Upper lobe of left lung (tissue), 6 donors: Measurements from ENCODE around the gene SPOCK1. TPM values are rescaled to one million over a fixed set of nuclear protein-coding genes. Genes with fewer than 3 reads are reported as not detected.

Source experiments
- ATAC-seq, 2 donors: fragments of 200-7000 bp; cut with Tn5 transposase; one replicate each; pipeline ENCODE4 v1.9.1; 2022; ENCODE audit warnings: mild to moderate bottlenecking in 2 of 2, moderate library complexity in 2 of 2; ENCODE audit not compliant: low FRiP score in 2 of 2
- DNase-seq, 2 donors: peaks; one replicate each; pipeline ENCODE4 v3.0.0-alpha.2; 2019 to 2020
- H3K27ac ChIP-seq, 4 donors: fragments of 200-600 bp; sonication (generic); one replicate each; pipeline ENCODE4 v1.5.1; 2016 to 2019
- H3K27me3 ChIP-seq, 4 donors: fragments of 200-600 bp; sonication (generic); one replicate each; pipeline ENCODE4 v1.5.1; 2017 to 2019
- H3K36me3 ChIP-seq, 4 donors: fragments of 200-600 bp; sonication (generic); one replicate each; pipeline ENCODE4 v1.5.1; 2016 to 2019
- H3K4me1 ChIP-seq, 4 donors: fragments of 200-600 bp; sonication (generic); one replicate each; pipeline ENCODE4 v1.5.1; 2018 to 2019
- H3K4me3 ChIP-seq, 4 donors: fragments of 200-600 bp; sonication (generic); one replicate each; pipeline ENCODE4 v1.5.1; 2017 to 2019; ENCODE audit warnings: mild to moderate bottlenecking in 2 of 4, moderate library complexity in 1 of 4
- H3K9me3 ChIP-seq, 4 donors: fragments of 200-600 bp; sonication (generic); one replicate each; pipeline ENCODE4 v1.5.1; 2018 to 2019
- CTCF ChIP-seq, 6 experiments: fragments of 450-650 bp in 4 of 6; fragments of 200-600 bp in 2 of 6; sonication (generic) in 2 of 6; IDR thresholded peaks; one replicate each; pipeline ENCODE4 v1.5.1; 2016 to 2019; ENCODE audit warnings: antibody characterized with exemption in 6 of 6
- EP300 ChIP-seq, 4 donors: sonication (generic); formaldehyde crosslinking; IDR thresholded peaks; one replicate each; pipeline ENCODE4 v1.5.1; 2017; ENCODE audit warnings: antibody characterized with exemption in 4 of 4, control low read depth in 2 of 4
- POLR2A ChIP-seq, 4 donors: fragments of 450-650 bp; IDR thresholded peaks; one replicate each; pipeline ENCODE4 v1.5.1; 2016 to 2017; ENCODE audit warnings: antibody characterized with exemption in 4 of 4, mild to moderate bottlenecking in 2 of 4
- POLR2AphosphoS5 ChIP-seq, 2 donors: sonication (generic); formaldehyde crosslinking; IDR thresholded peaks; one replicate each; pipeline ENCODE4 v1.5.1; 2017; ENCODE audit warnings: antibody characterized with exemption in 2 of 2
- WGBS, 2 donors: methylation state at CpG; one replicate each; pipeline ENCODE4 v1.1.5; 2017 to 2018; 5-methylcytosine and 5-hydroxymethylcytosine counted together
- total RNA-seq, 6 donors: library from RNA; depleted of rRNA in 4 of 6; stranded (reverse); fragments of >200 nt in 4 of 6; gene quantifications; one replicate each; pipeline versions ENCODE4 v1.1.0 to v1.2.1, GENCODE V29; 2016 to 2021
- donor health status: DM: no; HTN: no; CAD: no; lungs with moderate emphysema.
- donor health status: DM: no; HTN: yes; CAD: no; lungs with severe emphysema.

Gene SPOCK1
- total RNA-seq, 6 donors from 2014 or later, result 0.33 to 16.6 (median 2.0) TPM; not detected in 1

- WGBS, 2 donors, result 80 to 100% methylated on average over 1 of the region's 1 CpG
- H3K4me3 ChIP-seq, result no peak overlapping the region
- no peak for TF ChIP-seq POLR2A (IDR thresholded peaks at IDR 0.05)
- no peak for TF ChIP-seq CTCF (IDR thresholded peaks at IDR 0.05)
- TF ChIP-seq EP300 (IDR thresholded peaks at IDR 0.05), result no peak
- TF ChIP-seq POLR2AphosphoS5 (IDR thresholded peaks at IDR 0.05), result no peak
- no peaks in the 10 kb centered on the region for H3K4me1 ChIP-seq
- H3K27me3 ChIP-seq, result no peaks in the 10 kb centered on the region
- no peak for ATAC-seq
- no peaks in the 10 kb centered on the region for H3K9me3 ChIP-seq
- H3K27ac ChIP-seq, result no peak overlapping the region
- DNase-seq, result no peak
- no peaks in the 10 kb centered on the region for H3K36me3 ChIP-seq
Measured at GRCh38 chr5:137090151-137090550, 409.0 kb downstream of the SPOCK1 start.

DNA sequence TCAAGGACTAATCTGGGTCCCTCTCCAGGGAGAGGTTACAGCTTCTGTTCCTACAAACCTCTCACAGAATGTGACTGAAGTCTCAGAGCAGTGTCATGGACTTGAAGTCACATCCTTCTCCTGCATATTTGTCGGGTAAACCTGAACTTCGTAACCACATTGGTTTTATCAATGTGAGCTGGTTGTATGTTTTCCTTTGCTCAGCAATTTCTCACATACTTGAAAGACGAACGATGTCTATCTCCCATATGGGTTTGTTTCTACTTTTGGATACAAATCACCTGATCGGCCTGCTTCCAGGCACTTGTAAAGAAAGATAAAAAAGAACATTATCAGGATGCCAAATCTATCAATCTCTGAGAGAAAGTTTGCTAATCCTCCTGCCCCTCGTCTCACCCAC lies 411.0 kb downstream of the SPOCK1 start:
- DNase-seq (no peak), ATAC-seq (no peak)
- Histone ChIP-seq H3K4me3 (no peak overlapping the region), H3K4me1 (no peaks in the 10 kb centered on the region), H3K9me3 (no peaks in the 10 kb centered on the region), H3K27me3 (no peaks in the 10 kb centered on the region), H3K36me3 (no peaks in the 10 kb centered on the region), H3K27ac (no peak overlapping the region)
- 73 to 77% methylated on average over 6 of the region's 6 CpGs for WGBS, 2 donors
- TF ChIP-seq POLR2AphosphoS5 (IDR thresholded peaks at IDR 0.05) (no peak), CTCF (IDR thresholded peaks at IDR 0.05) (no peak), POLR2A (IDR thresholded peaks at IDR 0.05) (no peak), EP300 (IDR thresholded peaks at IDR 0.05) (no peak)

DNA sequence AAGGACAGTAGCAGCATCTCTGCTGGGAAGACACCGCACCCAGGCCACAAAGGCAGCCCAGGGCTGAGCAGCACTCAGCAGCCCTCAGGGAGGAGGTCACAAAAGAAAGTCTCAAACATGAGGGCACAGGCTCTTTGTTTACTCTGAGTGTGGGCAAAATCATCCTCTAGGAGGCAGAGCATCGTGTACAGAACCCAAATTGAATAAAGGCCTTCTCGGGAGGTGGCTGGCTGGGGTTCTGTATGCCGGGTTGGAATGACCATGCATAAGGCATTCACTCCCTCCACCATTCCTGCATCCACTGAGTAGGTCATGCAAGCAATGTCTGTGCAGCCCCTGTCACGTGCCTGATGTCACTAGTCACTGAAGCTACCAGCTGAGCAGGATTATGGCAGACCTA lies 412.8 kb downstream of the SPOCK1 start:
- H3K4me1 ChIP-seq, result no peaks in the 10 kb centered on the region
- no peak overlapping the region for H3K4me3 ChIP-seq
- H3K27ac ChIP-seq, result no peak overlapping the region
- no peaks in the 10 kb centered on the region for H3K9me3 ChIP-seq
- TF ChIP-seq CTCF (IDR thresholded peaks at IDR 0.05), result no peak
- no peak for TF ChIP-seq POLR2A (IDR thresholded peaks at IDR 0.05)
- TF ChIP-seq EP300 (IDR thresholded peaks at IDR 0.05), result no peak
- TF ChIP-seq POLR2AphosphoS5 (IDR thresholded peaks at IDR 0.05), result no peak
- no peaks in the 10 kb centered on the region for H3K27me3 ChIP-seq
- ATAC-seq (no peak), DNase-seq (no peak)
- WGBS, 2 donors, result 61 to 73% methylated on average over 3 to 5 of the region's 5 CpGs
- H3K36me3 ChIP-seq, result no peaks in the 10 kb centered on the region

DNA sequence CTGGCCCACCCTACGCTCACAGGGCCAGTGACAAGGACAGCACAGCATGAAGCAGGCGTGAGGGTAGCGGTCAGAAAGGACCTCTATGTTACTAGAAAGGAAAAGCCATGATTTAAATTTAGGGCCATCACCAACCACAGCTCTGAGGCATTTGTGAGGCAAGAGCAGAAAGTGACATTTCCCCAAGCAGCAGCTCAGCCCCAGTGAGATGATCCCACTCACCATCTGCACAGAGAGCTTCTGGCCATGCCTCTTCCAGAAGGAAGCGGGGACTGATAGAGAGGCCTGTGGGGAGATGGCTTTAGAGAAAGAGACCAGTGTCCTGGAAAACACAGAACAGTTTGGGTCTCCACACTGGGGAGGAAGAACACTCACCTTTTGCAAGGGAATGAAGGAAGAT lies 413.9 kb downstream of the SPOCK1 start:
- no peaks in the 10 kb centered on the region for H3K4me1 ChIP-seq
- ATAC-seq (no peak), DNase-seq (no peak)
- TF ChIP-seq POLR2A (IDR thresholded peaks at IDR 0.05), result no peak
- no peak for TF ChIP-seq POLR2AphosphoS5 (IDR thresholded peaks at IDR 0.05)
- no peak for TF ChIP-seq CTCF (IDR thresholded peaks at IDR 0.05)
- TF ChIP-seq EP300 (IDR thresholded peaks at IDR 0.05), result no peak
- 80 to 81% methylated on average over 4 of the region's 4 CpGs for WGBS, 2 donors
- no peaks in the 10 kb centered on the region for H3K9me3 ChIP-seq
- no peak overlapping the region for H3K27ac ChIP-seq
- no peak overlapping the region for H3K4me3 ChIP-seq
- no peaks in the 10 kb centered on the region for H3K36me3 ChIP-seq
- no peaks in the 10 kb centered on the region for H3K27me3 ChIP-seq

GRCh38 chr5:137084016-137084415 lies 415.1 kb downstream of the SPOCK1 start:
- no peak for ATAC-seq

More at GRCh38 chr5:137084016-137084415, 415.1 kb downstream of the SPOCK1 start:
- H3K27ac ChIP-seq, result no peak overlapping the region
- no peaks in the 10 kb centered on the region for H3K9me3 ChIP-seq
- H3K4me1 ChIP-seq, result no peaks in the 10 kb centered on the region
- TF ChIP-seq POLR2AphosphoS5 (IDR thresholded peaks at IDR 0.05) (no peak), POLR2A (IDR thresholded peaks at IDR 0.05) (no peak), CTCF (IDR thresholded peaks at IDR 0.05) (no peak), EP300 (IDR thresholded peaks at IDR 0.05) (no peak)
- no peak overlapping the region for H3K4me3 ChIP-seq
- no peak for DNase-seq
- H3K36me3 ChIP-seq, result no peaks in the 10 kb centered on the region
- H3K27me3 ChIP-seq, result no peaks in the 10 kb centered on the region
